H54 (cell line): ENCODE results near the gene BTG2.
"Not testable (repeated sequence)": the region's sequence is repeated elsewhere in the genome, so short reads cannot be mapped to it uniquely, and the experiment has no call there.

Experiments
- DNase-seq: peaks from one replicate; pipeline ENCODE4 v3.0.0; 2011; ENCODE audit warnings: low spot score, mixed read lengths; ENCODE audit not compliant: insufficient read length
- FAIRE-seq: peaks from 3 replicates; lab custom pipeline; 2011; peaks lifted over from hg19 to GRCh38; lab: Jason Lieb, UNC
- POLR2A ChIP-seq: IDR thresholded peaks from 2 replicates; pipeline ENCODE4 v1.6.1; 2011; ENCODE audit warnings: low read depth, mild to moderate bottlenecking, low read length

BTG2 gene

GRCh38 chr1:203304919-203305808 lies at the start of gene BTG2:
BTG2 (plus strand) TSS chr1:203305519; CDS start chr1:203305607, 88 bp downstream.
- FAIRE-seq (no peak), DNase-seq (peak; percentile 91)
- TF ChIP-seq POLR2A: peak; percentile 95

- FAIRE-seq, DNase-seq: not testable (repeated sequence)
Measured at GRCh38 chr1:203256636-203257035, 48.7 kb upstream of the BTG2 start.

GRCh38 chr1:203263496-203263895 lies 41.8 kb upstream of the BTG2 start:
- TF ChIP-seq POLR2A: no peak
- no peak for FAIRE-seq
- no peak for DNase-seq

GRCh38 chr1:203264052-203264501 lies 41.2 kb upstream of the BTG2 start:
- TF ChIP-seq POLR2A: no peak
- FAIRE-seq (no peak), DNase-seq (no peak)

GRCh38 chr1:203265541-203265940 lies 39.8 kb upstream of the BTG2 start:
- FAIRE-seq: no peak
- TF ChIP-seq POLR2A: no peak
- no peak for DNase-seq

GRCh38 chr1:203266140-203266539 lies 39.2 kb upstream of the BTG2 start:
- not testable (repeated sequence) for FAIRE-seq

GRCh38 chr1:203267347-203267846 lies 37.9 kb upstream of the BTG2 start:
- peak; percentile 38; the same call in 1 of the 2 replicates for TF ChIP-seq POLR2A
- DNase-seq: peak; percentile 74
- FAIRE-seq: no peak

More at GRCh38 chr1:203266140-203266539, 39.2 kb upstream of the BTG2 start:
- not testable (repeated sequence) for DNase-seq

- TF ChIP-seq POLR2A: no peak
- FAIRE-seq (no peak), DNase-seq (no peak)
Measured at GRCh38 chr1:203267912-203268311, 37.4 kb upstream of the BTG2 start.

- TF ChIP-seq POLR2A: no peak
- FAIRE-seq (no peak), DNase-seq (peak; percentile 62)
Measured at GRCh38 chr1:203268901-203269653, 36.2 kb upstream of the BTG2 start.

GRCh38 chr1:203269654-203270020 lies 35.7 kb upstream of the BTG2 start:
- DNase-seq (no peak), FAIRE-seq (no peak)
- TF ChIP-seq POLR2A: no peak

- TF ChIP-seq POLR2A: no peak
- FAIRE-seq: no peak
- no peak for DNase-seq
Measured at GRCh38 chr1:203270448-203270847, 34.9 kb upstream of the BTG2 start.

GRCh38 chr1:203271018-203271743 lies 34.1 kb upstream of the BTG2 start:
- no peak for DNase-seq
- no peak for FAIRE-seq
- TF ChIP-seq POLR2A: no peak

GRCh38 chr1:203271962-203272632 lies 33.2 kb upstream of the BTG2 start:
- FAIRE-seq (no peak), DNase-seq (no peak)
- no peak for TF ChIP-seq POLR2A
